ENCODE data around the gene CNTRL. TPM values are rescaled to one million over a fixed set of nuclear protein-coding genes. Genes with fewer than 3 reads are reported as not detected.
"Not testable (repeated sequence)": the region's sequence is repeated elsewhere in the genome, so short reads cannot be mapped to it uniquely, and the experiment has no call there.

CNTRL gene
- total RNA-seq, 1 donor from 2014 or later = 26.3 TPM

- TF ChIP-seq CTCF (IDR thresholded peaks at IDR 0.05) = no peak
- ATAC-seq = no peak
- intact Hi-C loops (cut with DNase I) = no loop called here
- Histone ChIP-seq H3K27me3 (ENCODE audit: low read depth) (no peaks in the 10 kb centered on the region), H3K27ac (no peak overlapping the region), H3K9me3 (no peaks in the 10 kb centered on the region), H3K4me1 (no peaks in the 10 kb centered on the region), H3K4me3 (no peak overlapping the region), H3K36me3 (peaks cover 34% of the 10 kb centered on the region)
- DNase-seq = no peak
Observed at GRCh38 chr9:121088576-121088975, 13.8 kb downstream of the CNTRL start.

- H3K4me1 ChIP-seq; H3K4me3 ChIP-seq; H3K9me3 ChIP-seq; H3K27me3 ChIP-seq (ENCODE audit: low read depth); ATAC-seq; intact Hi-C loops (cut with DNase I); H3K27ac ChIP-seq; DNase-seq: not testable (repeated sequence)
- peaks cover 28% of the 10 kb centered on the region for H3K36me3 ChIP-seq
Observed at GRCh38 chr9:121090743-121091142, 16.0 kb downstream of the CNTRL start.

- Histone ChIP-seq H3K9me3 (no peaks in the 10 kb centered on the region), H3K27me3 (ENCODE audit: low read depth) (no peaks in the 10 kb centered on the region), H3K4me1 (no peaks in the 10 kb centered on the region), H3K27ac (no peak overlapping the region), H3K4me3 (no peak overlapping the region), H3K36me3 (peaks cover 38% of the 10 kb centered on the region)
- DNase-seq = no peak
- TF ChIP-seq CTCF (IDR thresholded peaks at IDR 0.05) = no peak
- intact Hi-C loops (cut with DNase I) = no loop called here
- ATAC-seq = no peak
Observed at GRCh38 chr9:121095057-121095456, 20.3 kb downstream of the CNTRL start.

GRCh38 chr9:121098567-121099198 lies 23.9 kb downstream of the CNTRL start:
- Histone ChIP-seq H3K9me3 (no peaks in the 10 kb centered on the region), H3K27ac (no peak overlapping the region), H3K4me1 (no peaks in the 10 kb centered on the region), H3K27me3 (ENCODE audit: low read depth) (no peaks in the 10 kb centered on the region), H3K36me3 (peaks cover 23% of the 10 kb centered on the region), H3K4me3 (no peak overlapping the region)
- DNase-seq (no peak), ATAC-seq (no peak)
- intact Hi-C loops (cut with DNase I) = no loop called here
- TF ChIP-seq CTCF (IDR thresholded peaks at IDR 0.05) = no peak

- H3K4me3 ChIP-seq; DNase-seq; H3K36me3 ChIP-seq; intact Hi-C loops (cut with DNase I); H3K27me3 ChIP-seq (ENCODE audit: low read depth); ATAC-seq; H3K4me1 ChIP-seq; H3K9me3 ChIP-seq; H3K27ac ChIP-seq: not testable (repeated sequence)
Observed at GRCh38 chr9:121104054-121104453, 29.3 kb downstream of the CNTRL start.

- Histone ChIP-seq H3K27ac (no peak overlapping the region), H3K9me3 (no peaks in the 10 kb centered on the region), H3K36me3 (no peaks in the 10 kb centered on the region), H3K27me3 (ENCODE audit: low read depth) (no peaks in the 10 kb centered on the region), H3K4me1 (no peaks in the 10 kb centered on the region), H3K4me3 (no peak overlapping the region)
- no peak for TF ChIP-seq CTCF (IDR thresholded peaks at IDR 0.05)
- ATAC-seq (peak in 1 of 2 donors; percentile 31), DNase-seq (no peak)
- intact Hi-C loops (cut with DNase I) = no loop called here
Observed at GRCh38 chr9:121105531-121105930, 30.8 kb downstream of the CNTRL start.

Data from lower lobe of right lung (tissue), 2 donors.